ENCODE results near the gene CLOCK.

The CLOCK gene

GRCh38 chr4:55530167-55530566, 16.5 kb downstream of the CLOCK start:
- no peaks in the 10 kb centered on the region for H3K9me3 ChIP-seq (ENCODE audit: insufficient read depth, low read length)
- H3K27me3 ChIP-seq (ENCODE audit: low read length): no peaks in the 10 kb centered on the region
- no peak overlapping the region for H2AFZ ChIP-seq (ENCODE audit: low read depth, low read length, severe bottlenecking)
- H3K9ac ChIP-seq (ENCODE audit: low read length): no peak overlapping the region
- H3K4me3 ChIP-seq (ENCODE audit: insufficient read depth, low read length, poor library complexity, severe bottlenecking): no peak overlapping the region
- H3K36me3 ChIP-seq (ENCODE audit: low read length): no peaks in the 10 kb centered on the region
- no peaks in the 10 kb centered on the region for H3K9me2 ChIP-seq (replicated peaks; ENCODE audit: insufficient read depth, low read length)
- H3K79me2 ChIP-seq (ENCODE audit: insufficient read depth, low read length): no peaks in the 10 kb centered on the region
- H4K20me1 ChIP-seq (ENCODE audit: low read depth, low read length): no peaks in the 10 kb centered on the region
- no peak for TF ChIP-seq EZH2phosphoT487 (conservative IDR thresholded peaks at IDR 0.05; ENCODE audit: low read length)
- no peak for TF ChIP-seq CTCF (IDR thresholded peaks at IDR 0.05; ENCODE audit: insufficient read depth, low read length, poor library complexity, severe bottlenecking)
- no peaks in the 10 kb centered on the region for H3F3A ChIP-seq (ENCODE audit: insufficient read depth)
- no peak overlapping the region for H3K4me2 ChIP-seq (ENCODE audit: low read depth, low read length, poor library complexity, severe bottlenecking)
- H3K27ac ChIP-seq (ENCODE audit: low read depth, low read length): no peak overlapping the region

- Histone ChIP-seq H3K9me3 (ENCODE audit: insufficient read depth, low read length) (no peaks in the 10 kb centered on the region), H3K79me2 (ENCODE audit: insufficient read depth, low read length) (no peaks in the 10 kb centered on the region), H2AFZ (ENCODE audit: low read depth, low read length, severe bottlenecking) (no peak overlapping the region), H3K27ac (ENCODE audit: low read depth, low read length) (no peak overlapping the region), H3K4me3 (ENCODE audit: insufficient read depth, low read length, poor library complexity, severe bottlenecking) (no peak overlapping the region), H3K9ac (ENCODE audit: low read length) (no peak overlapping the region), H3K27me3 (ENCODE audit: low read length) (no peaks in the 10 kb centered on the region), H3K36me3 (ENCODE audit: low read length) (no peaks in the 10 kb centered on the region), H3K9me2 (replicated peaks; ENCODE audit: insufficient read depth, low read length) (no peaks in the 10 kb centered on the region), H3K4me2 (ENCODE audit: low read depth, low read length, poor library complexity, severe bottlenecking) (no peak overlapping the region), H3F3A (ENCODE audit: insufficient read depth) (no peaks in the 10 kb centered on the region), H4K20me1 (ENCODE audit: low read depth, low read length) (no peaks in the 10 kb centered on the region)
- TF ChIP-seq CTCF (IDR thresholded peaks at IDR 0.05; ENCODE audit: insufficient read depth, low read length, poor library complexity, severe bottlenecking): no peak
- TF ChIP-seq EZH2phosphoT487 (conservative IDR thresholded peaks at IDR 0.05; ENCODE audit: low read length): no peak
These were observed 18.2 kb downstream of the CLOCK start for GRCh38 chr4:55528491-55528890.

- Histone ChIP-seq H3K79me2 (ENCODE audit: insufficient read depth, low read length) (no peaks in the 10 kb centered on the region), H3K4me3 (ENCODE audit: insufficient read depth, low read length, poor library complexity, severe bottlenecking) (no peak overlapping the region), H3K36me3 (ENCODE audit: low read length) (no peaks in the 10 kb centered on the region), H3K9me2 (replicated peaks; ENCODE audit: insufficient read depth, low read length) (no peaks in the 10 kb centered on the region), H4K20me1 (ENCODE audit: low read depth, low read length) (no peaks in the 10 kb centered on the region), H3K27ac (ENCODE audit: low read depth, low read length) (no peak overlapping the region), H3K4me2 (ENCODE audit: low read depth, low read length, poor library complexity, severe bottlenecking) (no peak overlapping the region), H3F3A (ENCODE audit: insufficient read depth) (no peaks in the 10 kb centered on the region), H3K9me3 (ENCODE audit: insufficient read depth, low read length) (no peaks in the 10 kb centered on the region), H3K27me3 (ENCODE audit: low read length) (no peaks in the 10 kb centered on the region), H2AFZ (ENCODE audit: low read depth, low read length, severe bottlenecking) (no peak overlapping the region), H3K9ac (ENCODE audit: low read length) (no peak overlapping the region)
- TF ChIP-seq EZH2phosphoT487 (conservative IDR thresholded peaks at IDR 0.05; ENCODE audit: low read length): no peak
- TF ChIP-seq CTCF (IDR thresholded peaks at IDR 0.05; ENCODE audit: insufficient read depth, low read length, poor library complexity, severe bottlenecking): no peak
These were observed 21.7 kb downstream of the CLOCK start for GRCh38 chr4:55524844-55525571.
